Fibroblast of lung (primary cell): ENCODE results near the gene SPRR3.

ENCODE experiments used
- CTCF ChIP-seq, 2 donors: IDR thresholded peaks in 1 of 2; conservative IDR thresholded peaks in 1 of 2; 1 replicate in 1 of 2; 2 replicates in 1 of 2; pipeline ENCODE4 v1.5.1; 2011 to 2012; ENCODE audit warnings: low read length in 2 of 2, control low read depth in 1 of 2, inconsistent platforms in 1 of 2, low read depth in 1 of 2, mild to moderate bottlenecking in 1 of 2
- EZH2 ChIP-seq: IDR thresholded peaks from 2 replicates; pipeline ENCODE4 v1.5.1; 2012; ENCODE audit warnings: low read length, control low read depth, mild to moderate bottlenecking; ENCODE audit errors: missing control alignments

GRCh38 chr1:152970495-152970894 lies 31.1 kb upstream of the SPRR3 start, which contains the start of gene SPRR4:
- TF ChIP-seq EZH2 (no peak), CTCF (conservative IDR thresholded peaks at IDR 0.05 in 1 of 2, IDR thresholded peaks at IDR 0.05 in 1 of 2; ENCODE audit: low read depth in 1 of 2, low read length in 2 of 2) (no peak)
